ENCODE results near the gene C2CD4A. TPM values are rescaled to one million over a fixed set of nuclear protein-coding genes. Genes with fewer than 3 reads are reported as not detected.

Gene C2CD4A
- total RNA-seq, 1 experiment from 2014 or later = not detected

DNA sequence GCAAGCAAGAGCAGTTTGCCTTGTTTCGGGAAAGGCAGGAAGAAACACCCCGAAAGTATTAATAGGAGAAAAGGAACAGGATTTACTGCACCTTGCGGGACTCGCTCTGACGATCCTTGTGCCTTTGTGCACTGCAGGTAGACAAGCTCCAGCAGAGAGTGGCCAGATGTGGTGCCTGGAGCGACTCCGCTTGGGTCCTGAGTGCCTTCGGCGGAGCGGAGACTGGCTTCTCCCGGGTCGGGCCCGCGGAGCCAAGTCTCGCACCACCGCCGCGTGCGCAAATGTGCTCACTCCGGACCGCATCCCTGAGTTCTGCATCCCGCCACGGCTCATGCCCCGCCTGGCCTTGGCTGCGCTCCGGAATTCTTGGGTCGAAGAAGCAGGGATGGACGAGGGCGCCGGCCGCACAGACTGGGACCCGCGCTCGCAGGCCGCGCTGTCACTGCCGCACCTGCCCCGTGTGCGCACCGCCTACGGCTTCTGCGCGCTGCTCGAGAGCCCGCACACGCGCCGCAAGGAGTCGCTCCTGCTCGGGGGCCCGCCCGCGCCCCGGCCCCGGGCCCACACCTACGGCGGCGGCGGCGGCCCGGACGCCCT is 769 bp downstream of the C2CD4A start:
- intact Hi-C loops (cut with micrococcal nuclease) = no loop called here
- peak overlapping the region; percentile 12 for H2AFZ ChIP-seq (ENCODE audit: low read depth, low read length, poor library complexity, severe bottlenecking)
- H4K20me1 ChIP-seq (ENCODE audit: insufficient read depth) = no peaks in the 10 kb centered on the region
- POLR2A ChIA-PET = no interaction called here
- peak overlapping the region in 1 of 2 experiments; percentile 11; a peak in 1 of 4 replicates for H3K4me3 ChIP-seq (replicated peaks in 1 of 2; ENCODE audit: low read depth in 1 of 2, low read length in 2 of 2)
- peaks cover 16 to 28% of the 10 kb centered on the region in 2 experiments; a peak in 3 of 4 replicates for H3K4me1 ChIP-seq (ENCODE audit: control insufficient read depth in 1 of 2, insufficient read depth in 2 of 2, low read length in 2 of 2)
- H3K4me2 ChIP-seq (ENCODE audit: low read length) = peak overlapping the region; percentile 50
- H3K36me3 ChIP-seq (ENCODE audit: control insufficient read depth in 1 of 2, insufficient read depth in 2 of 2, low read length in 2 of 2) = no peaks in the 10 kb centered on the region
- no peaks in the 10 kb centered on the region for H3K27me3 ChIP-seq (ENCODE audit: insufficient read depth, low read length)
- no peaks in the 10 kb centered on the region for H3K79me2 ChIP-seq (ENCODE audit: insufficient read depth, low read length)
- H3K9me2 ChIP-seq (ENCODE audit: insufficient read depth) = no peaks in the 10 kb centered on the region
- DNase-seq (ENCODE audit: low read depth, low spot score) (no peak), ATAC-seq (no peak)
- no peaks in the 10 kb centered on the region for H3K9me3 ChIP-seq (ENCODE audit: control insufficient read depth in 1 of 2, insufficient read depth in 1 of 2, low read depth in 1 of 2, low read length in 2 of 2)
- TF ChIP-seq TCF7L2 (IDR thresholded peaks at IDR 0.05; ENCODE audit: borderline replicate concordance, extremely low read depth, insufficient read depth, insufficient read length) (no peak), MAX (IDR thresholded peaks at IDR 0.05) (no peak), CBX3 (IDR thresholded peaks at IDR 0.05; ENCODE audit: low read depth) (no peak), ZFX (IDR thresholded peaks at IDR 0.05) (no peak), SP1 (IDR thresholded peaks at IDR 0.05; ENCODE audit: low read depth) (no peak), ZNF274 (IDR thresholded peaks at IDR 0.05; ENCODE audit: low read depth, low read length) (no peak), RAD21 (IDR thresholded peaks at IDR 0.05; ENCODE audit: low read depth) (no peak)
- no peak overlapping the region for H3K9ac ChIP-seq (ENCODE audit: low read length)
- RAD21 ChIA-PET (ENCODE audit: low non-redundant PET in 1 of 2, low total read pairs in 2 of 2, uncharacterized antibody in 2 of 2, unreplicated experiment in 2 of 2) = no interaction called here
- H3K27ac ChIP-seq (ENCODE audit: low read depth, low read length) = no peak overlapping the region
- BruUV-seq (replicated peaks) = no TSS peak
- CTCF ChIA-PET = interaction anchor here (0.9 to 1.4 kb wide), 2 partner anchors 10 to 240 kb away, joined by 3 read pairs; no protein-coding TSS in a partner anchor

- Histone ChIP-seq H3K36me3 (ENCODE audit: control insufficient read depth in 1 of 2, insufficient read depth in 2 of 2, low read length in 2 of 2) (no peaks in the 10 kb centered on the region), H3K4me1 (ENCODE audit: control insufficient read depth in 1 of 2, insufficient read depth in 2 of 2, low read length in 2 of 2) (peaks cover 16 to 28% of the 10 kb centered on the region in 2 experiments; a peak in 3 of 4 replicates), H2AFZ (ENCODE audit: low read depth, low read length, poor library complexity, severe bottlenecking) (peak overlapping the region; percentile 79), H3K9me2 (ENCODE audit: insufficient read depth) (no peaks in the 10 kb centered on the region), H3K27me3 (ENCODE audit: insufficient read depth, low read length) (no peaks in the 10 kb centered on the region), H3K27ac (ENCODE audit: low read depth, low read length) (no peak overlapping the region; the same call in 1 of the 2 replicates), H3K9ac (ENCODE audit: low read length) (peak overlapping the region; percentile 28), H3K4me3 (replicated peaks in 1 of 2; ENCODE audit: low read depth in 1 of 2, low read length in 2 of 2) (peak overlapping the region; percentile 19 to 54), H4K20me1 (ENCODE audit: insufficient read depth) (no peaks in the 10 kb centered on the region), H3K4me2 (ENCODE audit: low read length) (peak overlapping the region; percentile 84), H3K79me2 (ENCODE audit: insufficient read depth, low read length) (no peaks in the 10 kb centered on the region), H3K9me3 (ENCODE audit: control insufficient read depth in 1 of 2, insufficient read depth in 1 of 2, low read depth in 1 of 2, low read length in 2 of 2) (no peaks in the 10 kb centered on the region)
- TF ChIP-seq ZNF274 (IDR thresholded peaks at IDR 0.05; ENCODE audit: low read depth, low read length) = no peak
- 0 out of 2 replicates have a peak, but pooled peaks have one; percentile 20 for TF ChIP-seq RAD21 (IDR thresholded peaks at IDR 0.05; ENCODE audit: low read depth)
- TF ChIP-seq CBX3 (IDR thresholded peaks at IDR 0.05; ENCODE audit: low read depth) = 0 out of 2 replicates have a peak, but pooled peaks have one; percentile 32
- peak; percentile 20; the same call in 1 of the 2 replicates for TF ChIP-seq ZFX (IDR thresholded peaks at IDR 0.05)
- 0 out of 6 replicates have a peak, but pooled peaks of 2 of the 3 experiments have one; percentile 12 to 19 for TF ChIP-seq CTCF (IDR thresholded peaks at IDR 0.05 in 2 of 3, conservative IDR thresholded peaks at IDR 0.05 in 1 of 3; ENCODE audit: borderline replicate concordance in 1 of 3, insufficient read depth in 1 of 3, low read depth in 2 of 3, low read length in 2 of 3)
- TF ChIP-seq MAX (IDR thresholded peaks at IDR 0.05) = peak; percentile 65
- ChIA-PET POLR2A (interaction anchor here (0.6 kb wide), 1 partner anchor 8 kb away, joined by 3 read pairs; the partner anchor contains the start of gene VPS13C), CTCF (interaction anchor here (0.8 to 1.7 kb wide), 3 partner anchors 8 to 238 kb away, joined by 3 to 10 read pairs (median 3); partner anchors contain the start of gene VPS13C), RAD21 (ENCODE audit: low non-redundant PET in 1 of 2, low total read pairs in 2 of 2, uncharacterized antibody in 2 of 2, unreplicated experiment in 2 of 2) (no interaction called here)
- DNase-seq (ENCODE audit: low read depth, low spot score) (no peak), ATAC-seq (peak; percentile 76)
- intact Hi-C loops (cut with micrococcal nuclease) = no loop called here
- BruUV-seq (replicated peaks) = no TSS peak
Measured at GRCh38 chr15:62068071-62068809, 1.5 kb downstream of the C2CD4A start.
